ENCODE results near the gene CAPN9.

The CAPN9 gene

GRCh38 chr1:230703679-230704385 is 43.4 kb upstream of the CAPN9 start:
- Histone ChIP-seq H3K79me2 (ENCODE audit: low read length) (no peaks in the 10 kb centered on the region), H4K20me1 (ENCODE audit: insufficient read depth, low read length) (no peaks in the 10 kb centered on the region), H3K4me1 (ENCODE audit: low read length) (no peaks in the 10 kb centered on the region), H3K9ac (ENCODE audit: low read length) (no peak overlapping the region), H3K9me3 (ENCODE audit: insufficient read depth, low read length) (no peaks in the 10 kb centered on the region), H3K4me2 (ENCODE audit: low read length) (no peak overlapping the region), H3K27ac (ENCODE audit: low read length) (no peak overlapping the region), H3K27me3 (ENCODE audit: low read depth, low read length) (no peaks in the 10 kb centered on the region), H3K4me3 (ENCODE audit: low read length) (no peak overlapping the region), H3K36me3 (replicated peaks; ENCODE audit: low read depth, low read length) (no peaks in the 10 kb centered on the region), H2AFZ (ENCODE audit: low read depth, low read length) (no peak overlapping the region)
- TF ChIP-seq EZH2phosphoT487 (IDR thresholded peaks at IDR 0.05; ENCODE audit: low read depth) = no peak

- Histone ChIP-seq H3K4me3 (ENCODE audit: low read length) (no peak overlapping the region), H3K9me3 (ENCODE audit: insufficient read depth, low read length) (no peaks in the 10 kb centered on the region), H3K36me3 (replicated peaks; ENCODE audit: low read depth, low read length) (no peaks in the 10 kb centered on the region), H3K4me1 (ENCODE audit: low read length) (no peaks in the 10 kb centered on the region), H3K27ac (ENCODE audit: low read length) (no peak overlapping the region), H3K4me2 (ENCODE audit: low read length) (no peak overlapping the region), H4K20me1 (ENCODE audit: insufficient read depth, low read length) (no peaks in the 10 kb centered on the region), H3K9ac (ENCODE audit: low read length) (no peak overlapping the region), H2AFZ (ENCODE audit: low read depth, low read length) (no peak overlapping the region), H3K27me3 (ENCODE audit: low read depth, low read length) (no peaks in the 10 kb centered on the region), H3K79me2 (ENCODE audit: low read length) (no peaks in the 10 kb centered on the region)
- no peak for TF ChIP-seq EZH2phosphoT487 (IDR thresholded peaks at IDR 0.05; ENCODE audit: low read depth)
- TF ChIP-seq CTCF (IDR thresholded peaks at IDR 0.05; ENCODE audit: low read depth, low read length) = no peak
These were observed 42.4 kb upstream of the CAPN9 start for GRCh38 chr1:230704830-230705229.

- Histone ChIP-seq H3K9ac (ENCODE audit: low read length) (no peak overlapping the region), H2AFZ (ENCODE audit: low read depth, low read length) (no peak overlapping the region), H3K27me3 (ENCODE audit: low read depth, low read length) (no peaks in the 10 kb centered on the region), H3K36me3 (replicated peaks; ENCODE audit: low read depth, low read length) (no peaks in the 10 kb centered on the region), H3K4me3 (ENCODE audit: low read length) (no peak overlapping the region), H3K27ac (ENCODE audit: low read length) (no peak overlapping the region), H3K79me2 (ENCODE audit: low read length) (no peaks in the 10 kb centered on the region), H4K20me1 (ENCODE audit: insufficient read depth, low read length) (no peaks in the 10 kb centered on the region), H3K9me3 (ENCODE audit: insufficient read depth, low read length) (no peaks in the 10 kb centered on the region), H3K4me1 (ENCODE audit: low read length) (no peaks in the 10 kb centered on the region), H3K4me2 (ENCODE audit: low read length) (no peak overlapping the region)
- TF ChIP-seq EZH2phosphoT487 (IDR thresholded peaks at IDR 0.05; ENCODE audit: low read depth) = no peak
These were observed 41.7 kb upstream of the CAPN9 start for GRCh38 chr1:230705289-230706019.

GRCh38 chr1:230706020-230706699 is 41.0 kb upstream of the CAPN9 start:
- no peak for TF ChIP-seq CTCF (IDR thresholded peaks at IDR 0.05; ENCODE audit: low read depth, low read length)
- no peak for TF ChIP-seq EZH2phosphoT487 (IDR thresholded peaks at IDR 0.05; ENCODE audit: low read depth)
- H3K4me1 ChIP-seq (ENCODE audit: low read length) = no peaks in the 10 kb centered on the region
- H3K79me2 ChIP-seq (ENCODE audit: low read length) = no peaks in the 10 kb centered on the region
- no peak overlapping the region for H3K27ac ChIP-seq (ENCODE audit: low read length)
- no peaks in the 10 kb centered on the region for H4K20me1 ChIP-seq (ENCODE audit: insufficient read depth, low read length)
- H3K4me2 ChIP-seq (ENCODE audit: low read length) = no peak overlapping the region
- H3K9ac ChIP-seq (ENCODE audit: low read length) = no peak overlapping the region
- H3K4me3 ChIP-seq (ENCODE audit: low read length) = no peak overlapping the region
- H3K36me3 ChIP-seq (replicated peaks; ENCODE audit: low read depth, low read length) = no peaks in the 10 kb centered on the region
- no peak overlapping the region for H2AFZ ChIP-seq (ENCODE audit: low read depth, low read length)
- H3K27me3 ChIP-seq (ENCODE audit: low read depth, low read length) = no peaks in the 10 kb centered on the region
- H3K9me3 ChIP-seq (ENCODE audit: insufficient read depth, low read length) = no peaks in the 10 kb centered on the region
